Measurements from ENCODE around the gene ZNF558.
"Not testable (repeated sequence)": the region's sequence is repeated elsewhere in the genome, so short reads cannot be mapped to it uniquely, and the experiment has no call there.

Gene ZNF558

GRCh38 chr19:8806661-8807060 is 25.4 kb downstream of the ZNF558 start:
- DNase-seq (ENCODE audit: low read depth): no peak

- DNase-seq (ENCODE audit: low read depth): no peak
Measured at GRCh38 chr19:8794823-8795222, 37.3 kb downstream of the ZNF558 start.

GRCh38 chr19:8773587-8773986 is 58.5 kb downstream of the ZNF558 start:
- DNase-seq (ENCODE audit: low read depth): not testable (repeated sequence)

GRCh38 chr19:8769265-8769664 is 62.8 kb downstream of the ZNF558 start:
- DNase-seq (ENCODE audit: low read depth): not testable (repeated sequence)

- not testable (repeated sequence) for DNase-seq (ENCODE audit: low read depth)
Measured at GRCh38 chr19:8767257-8767656, 64.8 kb downstream of the ZNF558 start.

Measured in activated T-cell treated with anti-CD3 and anti-CD28 coated beads for 48 hours (primary cell).